HT1080 (cell line): ENCODE measurements around the gene NRP1. TPM values are rescaled to one million over a fixed set of nuclear protein-coding genes. Genes with fewer than 3 reads are reported as not detected.

Experiments
- DNase-seq: peaks from one replicate; pipeline ENCODE4 v3.0.0-alpha.2; 2015; ENCODE audit warnings: low read depth
- small RNA-seq: library from RNA; depleted of rRNA; stranded (forward); fragments of <200 nt; gene quantifications from one replicate; pipeline ENCODE3, GENCODE V24; 2014
- total RNA-seq: library from RNA; depleted of rRNA; stranded (reverse); fragments of >200 nt; shearing (Covaris generic); gene quantifications from 2 replicates; pipeline ENCODE4 v1.2.3, GENCODE V29; 2014

Gene NRP1
- total RNA-seq, 1 experiment from 2014 or later = 281 TPM

GRCh38 chr10:33129996-33130386 lies 204.5 kb downstream of the NRP1 start:
- DNase-seq = no peak

DNA sequence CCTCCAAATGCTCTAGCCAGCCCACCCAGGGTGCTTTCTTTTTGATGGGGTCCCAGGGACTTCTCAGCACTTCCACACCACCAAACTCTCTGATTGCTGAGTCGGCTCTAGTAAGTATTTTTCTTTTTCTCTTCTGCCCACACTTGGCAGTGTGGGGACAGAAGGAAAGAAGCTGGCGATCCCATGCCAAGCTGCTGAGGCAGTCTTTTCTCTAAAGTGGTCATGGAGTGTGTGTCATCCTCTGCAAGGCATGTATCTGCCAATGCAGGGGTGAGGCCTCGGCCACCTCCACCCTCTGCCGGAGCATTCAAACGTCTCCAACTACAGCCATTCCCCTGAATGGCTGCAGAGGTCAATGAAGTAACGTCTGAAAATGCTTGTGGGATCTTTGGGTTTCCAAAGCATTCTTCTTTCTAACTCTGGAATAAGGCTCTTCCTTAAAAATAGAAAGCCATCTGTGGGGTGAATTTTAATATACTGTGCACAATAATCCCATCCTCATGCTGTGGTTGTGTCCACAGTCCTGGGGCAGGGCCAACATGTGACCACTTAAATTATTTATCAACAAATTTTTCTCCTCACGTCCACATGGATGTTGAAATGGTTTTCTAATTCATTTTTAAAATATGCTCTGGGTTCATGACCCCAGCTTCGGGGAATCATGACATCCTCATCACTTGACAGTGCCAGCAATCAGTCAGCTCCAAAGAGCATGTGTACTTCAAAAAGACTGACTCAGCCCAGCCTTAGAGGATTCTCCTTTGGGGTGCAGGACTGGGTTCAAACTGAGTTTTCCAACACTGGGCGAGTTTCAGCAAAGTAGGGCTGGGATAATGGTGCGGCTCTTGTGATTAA lies 205.1 kb downstream of the NRP1 start:
- peak; percentile 86 for DNase-seq

DNA sequence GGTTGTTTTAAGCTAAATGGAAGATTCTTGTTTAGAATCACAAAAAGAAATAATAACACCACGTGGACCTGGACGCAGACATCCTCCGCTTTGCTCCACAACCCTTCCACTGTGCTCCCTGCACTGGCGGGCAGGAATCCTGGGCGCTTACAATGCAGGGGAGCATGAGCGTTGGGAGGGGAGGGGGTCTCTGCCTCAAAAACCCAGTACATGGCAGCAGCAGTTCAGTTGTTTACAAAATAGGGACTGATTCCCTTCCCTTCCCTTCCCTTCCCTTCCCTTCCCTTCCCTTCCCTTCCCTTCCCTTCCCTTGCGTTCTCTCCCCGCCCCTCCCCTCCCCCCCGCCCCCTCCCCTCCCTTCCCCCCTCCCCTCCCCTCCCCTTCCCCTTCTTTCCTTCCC lies 206.8 kb downstream of the NRP1 start:
- DNase-seq = no peak

Small RNAs within 50 kb of the gene (small RNA-seq; reads per million reads assigned to genes)
- not detected for gene AL353600.1
- gene RN7SL398P = not detected
